HepG2 (cell line): ENCODE data around the gene CACTIN. TPM values are rescaled to one million over a fixed set of nuclear protein-coding genes. Genes with fewer than 3 reads are reported as not detected.
A peak's percentile ranks its signal among the peaks of the same experiment; 100 is the strongest.
"Not testable (repeated sequence)": the region's sequence is repeated elsewhere in the genome, so short reads cannot be mapped to it uniquely, and the experiment has no call there.

Experiments
- ATAC-seq: fragments of 200-7000 bp; cut with Tn5 transposase; 3 replicates; pipeline ENCODE4 v1.9.1; 2020; ENCODE audit warnings: mild to moderate bottlenecking, moderate library complexity
- BruUV-seq: library from RNA; stranded (reverse); fragments of 400-500 nt; replicated peaks from 2 replicates; lab custom pipeline; 2021; lab: Mats Ljungman, UMichigan
- CTCF ChIA-PET: fragments of 300-600 bp; formaldehyde crosslinking; extraction: SDS; loops from one replicate; lab custom pipeline; 2021; ENCODE audit warnings: low total read pairs, inconsistent platforms, low intra/inter-chr PET ratio; lab: Yijun Ruan, JAX
- POLR2A ChIA-PET: fragments of 350-600 bp; sonication (Branson Sonifier 250); formaldehyde crosslinking; loops from one replicate; lab custom pipeline; 2020; ENCODE audit warnings: antibody characterized with exemption, inconsistent platforms; lab: Yijun Ruan, JAX
- DNase-seq: peaks from one replicate; pipeline ENCODE4 v3.0.0-alpha.2; 2015; ENCODE audit warnings: low spot score
- FAIRE-seq: peaks from 3 replicates; lab custom pipeline; 2011; peaks lifted over from hg19 to GRCh38; lab: Jason Lieb, UNC
- H2AFZ ChIP-seq: one replicate; pipeline ENCODE4 v1.6.1; 2011; ENCODE audit warnings: low read length, inconsistent platforms
- H3K27ac ChIP-seq: fragments of 300-600 bp; 3 replicates; pipeline ENCODE4 v1.8.0; 2011; ENCODE audit warnings: mixed run types, mild to moderate bottlenecking, mixed read lengths, low read length, inconsistent platforms; ENCODE audit not compliant: insufficient read depth; ENCODE audit errors: extremely low read length
- H3K27me3 ChIP-seq, 2 experiments: fragments of 200-600 bp in 1 of 2; 2 replicates in 1 of 2; 3 replicates in 1 of 2; pipeline versions ENCODE4 v1.6.0 to v1.8.0; 2011; ENCODE audit warnings: low read length in 2 of 2, mild to moderate bottlenecking in 2 of 2, moderate library complexity in 2 of 2, inconsistent platforms in 1 of 2; ENCODE audit not compliant: insufficient read depth in 2 of 2, control insufficient read depth in 1 of 2
- H3K36me3 ChIP-seq, 2 experiments: fragments of 200-600 bp in 1 of 2; replicated peaks in 1 of 2; 2 replicates in 1 of 2; 3 replicates in 1 of 2; pipeline versions ENCODE4 v1.5.1 to v1.8.0; 2011; ENCODE audit warnings: low read length in 2 of 2, inconsistent platforms in 1 of 2; ENCODE audit not compliant: insufficient read depth in 2 of 2, control insufficient read depth in 1 of 2
- H3K4me1 ChIP-seq: 2 replicates; pipeline ENCODE4 v1.5.1; 2012; ENCODE audit warnings: low read length, inconsistent platforms; ENCODE audit not compliant: insufficient read depth
- H3K4me2 ChIP-seq: 2 replicates; pipeline ENCODE4 v1.6.0; 2011; ENCODE audit warnings: low read depth, low read length, inconsistent platforms
- H3K4me3 ChIP-seq, 3 experiments: fragments of 200-600 bp in 1 of 3; sonication (generic), shearing (Covaris generic) in 1 of 3; replicated peaks in 1 of 3; 2 replicates each; pipeline ENCODE4 v1.5.1; 2011 to 2016; ENCODE audit warnings: low read length in 3 of 3, inconsistent platforms in 2 of 3, low read depth in 2 of 3, mild to moderate bottlenecking in 2 of 3, control low read depth in 1 of 3, mixed read lengths in 1 of 3; ENCODE audit not compliant: insufficient read depth in 1 of 3
- H3K79me2 ChIP-seq: one replicate; pipeline ENCODE4 v1.6.1; 2011; ENCODE audit warnings: low read length, inconsistent platforms; ENCODE audit not compliant: insufficient read depth
- H3K9ac ChIP-seq: 2 replicates; pipeline ENCODE4 v1.6.0; 2011; ENCODE audit warnings: mild to moderate bottlenecking, low read depth, low read length, inconsistent platforms; ENCODE audit not compliant: insufficient read depth
- H3K9me3 ChIP-seq: 2 replicates; pipeline ENCODE4 v1.5.1; 2012; ENCODE audit warnings: mild to moderate bottlenecking, low read length
- H4K20me1 ChIP-seq: 2 replicates; pipeline ENCODE4 v1.6.0; 2011; ENCODE audit warnings: inconsistent platforms, mild to moderate bottlenecking, low read length, moderate library complexity; ENCODE audit not compliant: insufficient read depth
- ZNF121 ChIP-seq: sonication (generic); formaldehyde crosslinking; IDR thresholded peaks from 2 replicates; pipeline ENCODE4 v1.5.0; 2020; ENCODE audit warnings: mild to moderate bottlenecking, missing genetic modification reagents
- ZNF441 ChIP-seq: sonication (generic); formaldehyde crosslinking; IDR thresholded peaks from 2 replicates; pipeline ENCODE4 v1.7.0; 2021; ENCODE audit warnings: missing genetic modification reagents, borderline replicate concordance
- WGBS: methylation state at CpG from one replicate; pipeline ENCODE4 v1.1.6; 2017; ENCODE audit warnings: low lambda C conversion rate; 5-methylcytosine and 5-hydroxymethylcytosine counted together
- in situ Hi-C: cut with HindIII; loops from 2 replicates; pipeline ENCODE4 v1.10.0; 2017; ENCODE audit warnings: low pct_unique_long_range_greater_than_20kb; ENCODE audit not compliant: extremely low pct_ligation_motif_present
- intact Hi-C: fragments of 100-400 bp; cut with micrococcal nuclease; formaldehyde crosslinking; loops from one replicate; pipeline ENCODE4 v1.10.0; 2022; ENCODE audit not compliant: unreplicated experiment
- polyA plus RNA-seq, 8 experiments: library from polyadenylated mRNA; depleted of rRNA in 3 of 8; stranded (reverse) in 7 of 8; unstranded in 1 of 8; fragments of >200 nt; fragmentation: Illumina TruSeq in 4 of 8; extraction: Trizol in 4 of 8; gene quantifications; 2 replicates each; pipeline versions ENCODE4 v1.2.1 to v1.2.3, GENCODE V29; 2011 to 2016; ENCODE audit warnings: low read depth in 4 of 8, missing spikeins in 1 of 8, mixed read lengths in 1 of 8; ENCODE audit not compliant: insufficient read depth in 1 of 8
- total RNA-seq, 5 experiments: library from RNA; depleted of rRNA; stranded (reverse); fragments of >200 nt; fragmentation: Illumina TruSeq; extraction: Trizol; gene quantifications; 2 replicates each; pipeline ENCODE4 v1.2.3, GENCODE V29; 2016; ENCODE audit warnings: low read depth in 1 of 5

CACTIN gene
- total and polyA plus RNA-seq, 2 of the 13 experiments (the other 11 are each of a cell fraction or from before 2014, with no cell fraction given): 10.0 to 16.6 TPM

- H3K9me3 ChIP-seq, in situ Hi-C loops, H2AFZ ChIP-seq, ATAC-seq, DNase-seq, H3K4me2 ChIP-seq, H3K4me3 ChIP-seq, H3K9ac ChIP-seq, H4K20me1 ChIP-seq, BruUV-seq, H3K27ac ChIP-seq, intact Hi-C loops, FAIRE-seq, H3K79me2 ChIP-seq, CTCF ChIA-PET, POLR2A ChIA-PET, H3K36me3 ChIP-seq: not testable (repeated sequence)
- Histone ChIP-seq H3K4me1 (peaks cover 13% of the 10 kb centered on the region; the same call in 1 of the 2 replicates), H3K27me3 (peaks cover 2 to 21% of the 10 kb centered on the region in 2 experiments; a peak in 3 of 5 replicates)
- 52% methylated on average over 15 of the region's 15 CpGs for WGBS
- peak; percentile 25; the same call in 1 of the 2 replicates for TF ChIP-seq ZNF121
- peak; percentile 92; the same call in 1 of the 2 replicates for TF ChIP-seq ZNF441
Observed at GRCh38 chr19:3584036-3584802, 42.4 kb downstream of the CACTIN start.

GRCh38 chr19:3581792-3582191 lies 44.8 kb downstream of the CACTIN start:
- DNase-seq, ATAC-seq, FAIRE-seq, H3K79me2 ChIP-seq, H4K20me1 ChIP-seq, BruUV-seq, H3K9ac ChIP-seq, H3K4me2 ChIP-seq, H3K36me3 ChIP-seq, H2AFZ ChIP-seq, CTCF ChIA-PET, H3K27ac ChIP-seq, H3K4me3 ChIP-seq, in situ Hi-C loops, intact Hi-C loops, H3K9me3 ChIP-seq: not testable (repeated sequence)
- POLR2A ChIA-PET: interaction anchor here (0.6 kb wide), 1 partner anchor 314 kb away, joined by 3 read pairs; no protein-coding TSS in a partner anchor
- 73% methylated on average over 1 of the region's 4 CpGs for WGBS
- peaks cover 14% of the 10 kb centered on the region; the same call in 1 of the 2 replicates for H3K4me1 ChIP-seq
- H3K27me3 ChIP-seq: peaks cover 2 to 15% of the 10 kb centered on the region in 2 experiments; a peak in 3 of 5 replicates
